HG03095 (cell line): ENCODE measurements around the gene TRAK2.
"Not testable (repeated sequence)": the region's sequence is repeated elsewhere in the genome, so short reads cannot be mapped to it uniquely, and the experiment has no call there.

Experiments
- ATAC-seq: cut with Tn5 transposase; IDR thresholded peaks from one replicate; pipeline ENCODE4 v1.9.1; 2021; ENCODE audit warnings: moderate library complexity; ENCODE audit not compliant: unreplicated experiment

Gene TRAK2

DNA sequence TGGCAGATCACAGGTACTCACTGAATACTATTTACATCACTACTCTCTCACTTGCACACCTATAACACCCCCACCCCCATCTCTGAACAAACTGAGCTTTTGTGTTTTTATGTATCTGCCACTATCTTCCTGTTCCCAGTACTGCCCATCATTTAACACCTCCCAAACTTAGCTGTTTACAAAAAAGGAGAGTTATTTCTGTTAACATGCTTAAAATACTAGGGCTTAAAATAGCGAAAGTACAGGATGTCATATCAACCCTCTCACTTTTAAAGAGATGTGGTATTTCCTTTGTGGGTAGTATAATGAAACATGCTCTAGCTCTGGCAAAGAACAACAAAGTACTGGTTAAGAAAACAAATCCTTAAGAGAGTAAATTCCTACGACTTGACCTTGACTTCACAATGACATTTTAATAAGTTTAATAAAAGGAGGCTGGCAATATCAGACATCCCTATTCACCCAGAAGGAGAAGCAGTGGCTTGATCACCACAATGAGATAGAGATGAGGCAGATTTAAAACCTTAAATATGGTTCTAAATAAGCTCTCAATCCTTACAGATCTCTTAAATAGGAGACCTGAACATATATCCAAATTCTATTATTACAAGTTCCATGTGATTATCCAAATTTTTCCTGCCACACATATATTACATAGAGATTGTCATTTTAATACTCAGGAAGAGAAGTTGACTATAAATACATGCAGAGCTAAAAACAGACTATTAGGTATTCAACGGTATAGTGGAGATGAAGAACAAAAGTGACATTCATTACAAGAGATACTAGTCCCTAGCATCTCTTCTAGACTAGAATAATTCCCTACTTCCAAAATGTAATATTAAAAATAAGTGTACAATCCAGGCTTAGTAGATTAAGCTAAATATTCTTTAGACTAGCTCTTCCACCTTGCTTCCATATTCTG is 36.9 kb downstream of the TRAK2 start:
- ATAC-seq, result peak; percentile 86

DNA sequence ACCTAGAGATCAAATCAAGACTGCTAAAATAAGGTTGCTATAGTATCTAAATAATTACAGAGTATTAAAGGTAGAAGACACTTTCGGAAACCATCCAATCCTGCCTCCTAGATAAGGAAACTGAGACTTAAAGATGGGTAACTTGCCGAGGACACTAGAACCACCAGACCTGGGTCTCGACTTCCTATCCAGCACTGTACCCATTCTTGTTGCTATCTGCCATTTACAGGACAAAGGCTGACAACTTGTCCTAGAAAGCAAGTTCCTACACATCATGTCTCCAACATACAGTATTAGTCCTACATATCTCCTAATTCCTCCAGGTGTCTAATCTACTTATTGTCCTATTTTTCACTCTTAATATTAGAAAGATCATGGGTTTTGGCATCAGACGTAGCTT is 37.7 kb downstream of the TRAK2 start:
- no peak for ATAC-seq

DNA sequence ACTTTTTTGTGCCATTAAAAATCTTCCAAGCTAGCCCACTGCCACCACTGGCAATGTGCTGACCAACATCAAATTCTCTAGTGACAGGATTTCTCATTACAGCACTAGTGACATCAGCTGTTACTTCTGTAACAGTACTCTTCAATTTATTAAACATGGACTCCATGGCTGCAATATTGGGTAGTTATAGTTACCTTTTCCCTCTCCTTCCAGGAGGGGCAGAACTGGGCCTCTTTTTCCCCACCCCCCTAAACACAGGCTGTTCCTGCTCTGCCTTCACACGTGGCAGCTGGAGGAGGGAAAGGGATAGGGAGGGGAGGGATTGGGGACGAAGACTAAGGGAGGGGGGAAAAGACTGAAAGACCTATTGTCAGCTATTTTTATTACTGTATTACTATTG is 38.1 kb downstream of the TRAK2 start:
- ATAC-seq, result no peak

DNA sequence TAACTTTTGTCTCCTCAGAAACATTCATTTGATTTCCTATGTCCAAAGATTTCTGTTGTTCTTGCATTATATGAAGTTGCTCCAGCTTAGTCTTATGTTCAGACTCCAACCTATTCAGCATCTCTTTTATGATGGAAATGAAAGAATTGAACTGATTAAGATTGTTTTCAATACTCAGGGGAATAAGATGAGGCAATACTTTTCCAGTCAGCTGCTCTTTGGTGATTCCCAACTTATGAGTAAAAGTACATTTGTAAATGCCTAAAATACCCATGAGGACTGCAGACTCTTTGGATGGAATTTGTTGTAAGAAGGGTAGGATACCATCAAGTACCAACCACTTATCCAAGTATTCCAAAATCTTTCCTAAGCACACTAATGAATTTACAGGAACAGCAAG is 39.8 kb downstream of the TRAK2 start:
- no peak for ATAC-seq

DNA sequence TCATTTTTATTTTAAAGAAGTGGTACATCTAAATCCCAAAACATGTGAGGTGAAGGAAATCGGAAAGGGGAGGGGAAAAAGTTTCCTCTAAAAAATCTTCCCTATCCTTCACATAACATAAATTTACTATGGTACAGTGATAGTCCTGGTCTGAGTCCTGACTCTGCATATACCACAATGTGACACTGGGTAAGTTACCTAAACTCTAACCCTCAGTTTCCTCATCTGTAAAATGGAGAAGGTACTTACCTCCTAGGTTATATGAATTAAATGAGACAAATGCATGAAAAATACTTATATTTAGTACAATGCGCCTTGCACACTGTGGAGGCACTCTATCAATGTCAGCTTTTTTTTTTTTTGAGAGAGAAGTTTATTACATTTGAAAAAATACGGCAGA is 42.3 kb downstream of the TRAK2 start:
- ATAC-seq, result no peak

DNA sequence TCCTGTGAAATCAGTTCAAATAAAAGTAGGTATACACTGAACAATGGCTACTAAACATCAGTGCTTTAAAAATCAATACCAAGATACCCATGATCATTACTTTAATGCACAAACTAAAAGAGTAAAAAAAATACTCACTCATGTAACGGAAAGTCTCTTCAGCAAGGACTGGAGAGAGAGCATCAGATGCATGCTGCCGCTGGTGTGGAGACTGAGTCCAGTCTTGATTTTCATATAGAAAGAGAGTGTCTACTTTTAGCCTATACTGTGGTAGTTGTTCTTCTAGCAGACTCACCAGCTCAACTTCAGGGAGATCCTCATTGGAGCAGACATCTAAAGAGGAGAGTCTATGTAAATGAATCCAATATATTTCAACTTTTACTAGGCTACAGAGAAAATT is 44.0 kb downstream of the TRAK2 start:
- ATAC-seq, result no peak

DNA sequence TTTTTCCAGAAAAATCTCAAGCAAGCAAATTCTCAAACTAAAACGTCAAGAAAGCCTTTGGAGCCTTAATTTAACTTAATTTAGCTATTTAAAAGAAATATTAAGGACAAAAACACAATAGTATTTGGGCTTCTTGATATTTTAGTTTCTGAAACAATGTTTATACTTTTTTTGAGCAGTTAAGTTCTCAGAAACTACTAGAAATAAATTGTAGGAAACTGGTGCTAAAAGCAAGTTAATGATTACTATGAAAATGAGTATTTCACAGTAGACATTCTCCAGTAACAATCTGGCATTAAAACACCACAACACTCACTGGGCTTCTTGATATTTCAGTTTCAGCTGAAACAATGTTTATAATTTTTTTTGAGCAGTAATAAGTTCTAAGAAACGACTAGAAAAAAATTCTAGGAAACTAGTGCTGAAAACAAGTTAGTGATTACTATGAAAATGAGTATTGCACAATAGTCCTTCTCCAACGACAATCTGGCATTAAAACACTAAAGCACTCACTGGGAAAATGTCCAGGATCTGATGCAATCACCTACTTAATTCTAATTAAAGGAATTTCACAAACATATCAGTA is 45.1 kb downstream of the TRAK2 start:
- ATAC-seq, result no peak

DNA sequence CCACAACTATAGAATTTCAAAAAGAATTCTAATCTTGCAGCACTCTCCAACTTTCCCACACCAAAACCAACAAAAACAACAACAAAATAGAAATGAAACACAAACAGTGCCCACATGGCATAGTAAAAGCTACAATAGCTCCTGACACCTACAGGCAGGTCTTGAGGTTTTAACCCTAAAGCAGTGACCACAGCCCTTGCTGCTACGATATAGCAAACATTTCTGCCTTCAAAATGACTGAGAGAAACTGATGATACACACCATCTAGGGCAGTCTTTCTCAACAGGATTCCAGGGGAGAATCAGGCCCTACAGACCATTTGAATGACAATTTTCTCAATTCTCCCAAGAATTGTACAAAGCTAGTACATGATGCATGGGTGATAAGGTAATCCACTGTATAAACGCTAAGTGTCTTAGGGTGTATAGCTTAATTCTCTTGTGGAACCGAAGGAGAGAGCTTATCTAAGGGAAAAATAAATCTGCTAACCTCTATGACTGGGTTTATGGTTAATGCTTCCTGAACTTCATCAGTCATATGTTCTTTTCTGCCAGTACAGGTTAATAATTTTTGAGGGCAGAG is 46.5 kb downstream of the TRAK2 start:
- no peak for ATAC-seq

DNA sequence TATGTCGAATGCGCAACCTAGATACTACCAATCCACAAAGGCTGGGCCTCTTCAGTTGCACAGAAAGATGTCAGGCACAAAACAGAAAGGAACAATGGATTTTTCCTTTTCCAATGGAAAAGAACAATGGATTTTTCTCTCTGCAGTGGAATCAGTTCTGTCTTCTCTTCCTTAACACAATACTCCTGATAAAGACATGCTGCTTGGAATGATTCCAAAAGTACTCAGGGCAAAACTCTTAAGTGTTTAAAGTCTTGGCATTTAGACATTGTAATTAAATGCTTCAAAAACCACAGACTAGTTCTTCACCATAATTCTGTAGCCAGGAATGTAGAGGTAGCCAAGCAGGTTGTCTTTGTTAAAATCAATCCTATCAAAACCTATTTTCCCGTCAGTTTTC is 47.4 kb downstream of the TRAK2 start:
- ATAC-seq, result no peak

DNA sequence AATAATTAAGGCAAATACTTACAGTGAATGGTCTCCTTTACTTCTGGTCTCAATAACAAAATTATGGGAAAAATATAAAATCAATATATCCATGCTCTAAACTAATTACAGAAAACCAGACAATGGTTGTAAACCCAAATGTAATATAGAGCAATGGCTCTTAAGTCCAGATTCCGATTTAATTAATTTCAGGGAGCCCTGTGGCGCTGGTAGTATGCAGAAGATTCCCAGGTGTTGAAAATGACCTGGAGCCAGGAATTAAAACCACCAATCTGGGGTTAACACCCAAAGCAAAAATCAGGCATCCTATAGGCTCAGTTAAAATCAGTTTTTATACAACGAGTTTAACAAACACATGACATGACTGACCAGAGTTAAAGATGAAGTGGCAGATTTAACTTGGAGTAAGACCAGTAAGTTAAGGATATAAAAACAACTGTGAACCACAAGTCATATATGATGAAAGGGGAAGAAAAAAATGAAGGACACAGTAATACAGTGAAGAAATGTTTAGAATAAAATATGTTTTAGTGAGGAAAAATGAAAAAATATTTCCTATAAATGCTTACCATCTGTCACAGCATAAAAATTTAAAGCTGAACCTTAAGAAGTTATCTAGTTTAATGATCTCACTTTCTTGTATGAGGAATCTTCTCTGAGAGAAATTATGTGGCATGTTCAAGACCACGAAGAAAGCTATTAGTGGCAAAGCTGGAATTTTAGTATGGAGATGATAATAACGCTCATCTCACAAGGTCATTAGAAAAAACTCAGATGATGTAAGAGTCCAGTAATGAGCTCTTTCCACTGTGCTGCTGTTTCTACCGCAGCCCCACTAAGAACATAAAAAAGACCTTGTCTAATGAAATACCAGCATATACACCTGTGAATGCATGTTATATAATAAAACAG is 48.4 kb downstream of the TRAK2 start:
- no peak for ATAC-seq

DNA sequence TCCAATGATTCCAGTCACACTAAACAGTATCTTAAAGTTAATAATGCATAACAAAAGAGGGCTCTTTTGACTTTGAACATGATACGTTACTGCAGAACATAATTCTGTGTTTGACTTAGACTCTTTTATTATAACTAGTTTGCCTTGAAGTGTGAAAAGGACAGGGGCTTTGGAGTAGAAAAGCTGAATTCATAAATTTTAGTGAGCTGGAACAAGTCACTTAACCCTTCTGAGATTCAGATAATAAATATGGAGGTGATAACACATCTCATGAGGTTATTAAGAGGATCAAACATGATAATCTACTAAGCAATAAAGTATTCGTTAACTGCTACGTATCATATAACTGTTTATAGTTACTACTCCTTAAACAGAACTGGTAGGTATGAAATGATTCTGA is 49.4 kb downstream of the TRAK2 start:
- ATAC-seq, result no peak

DNA sequence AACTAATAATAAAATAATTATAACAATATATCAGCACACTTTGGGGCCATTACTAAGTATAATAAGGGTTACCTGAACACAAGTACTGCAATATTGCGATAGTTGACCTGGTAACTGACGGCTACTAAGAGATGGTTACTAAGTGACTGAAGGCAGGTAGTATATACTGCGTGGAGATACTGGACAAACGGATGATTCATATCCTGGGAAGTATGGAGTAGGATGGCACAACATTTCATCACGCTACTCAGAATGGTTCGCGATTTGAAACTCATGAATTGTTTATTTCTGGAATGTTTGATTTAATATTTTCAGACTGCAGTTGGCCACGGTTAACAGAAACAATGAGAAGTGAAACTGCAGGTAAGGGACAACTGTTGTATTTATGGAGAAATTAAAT is 54.7 kb downstream of the TRAK2 start:
- ATAC-seq, result no peak

DNA sequence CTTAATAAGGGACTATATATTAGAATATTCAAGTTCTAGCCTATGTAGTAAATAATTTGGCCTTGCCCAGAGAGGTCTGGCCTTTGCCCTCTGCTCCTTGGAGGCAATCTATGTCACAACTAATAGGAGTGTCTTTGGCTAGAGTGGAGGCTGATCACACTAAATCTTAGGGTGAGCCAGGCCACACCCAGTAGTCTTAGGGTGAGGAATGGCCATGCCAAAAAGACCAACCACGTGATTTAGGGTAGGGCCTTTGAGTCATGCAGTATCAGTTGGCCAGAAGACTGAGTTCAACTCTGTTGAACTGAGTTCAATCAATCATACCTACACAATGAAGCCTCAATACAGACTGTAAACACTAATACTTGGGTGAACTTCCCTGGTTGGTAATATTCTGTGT is 68.1 kb downstream of the TRAK2 start:
- ATAC-seq, result no peak

DNA sequence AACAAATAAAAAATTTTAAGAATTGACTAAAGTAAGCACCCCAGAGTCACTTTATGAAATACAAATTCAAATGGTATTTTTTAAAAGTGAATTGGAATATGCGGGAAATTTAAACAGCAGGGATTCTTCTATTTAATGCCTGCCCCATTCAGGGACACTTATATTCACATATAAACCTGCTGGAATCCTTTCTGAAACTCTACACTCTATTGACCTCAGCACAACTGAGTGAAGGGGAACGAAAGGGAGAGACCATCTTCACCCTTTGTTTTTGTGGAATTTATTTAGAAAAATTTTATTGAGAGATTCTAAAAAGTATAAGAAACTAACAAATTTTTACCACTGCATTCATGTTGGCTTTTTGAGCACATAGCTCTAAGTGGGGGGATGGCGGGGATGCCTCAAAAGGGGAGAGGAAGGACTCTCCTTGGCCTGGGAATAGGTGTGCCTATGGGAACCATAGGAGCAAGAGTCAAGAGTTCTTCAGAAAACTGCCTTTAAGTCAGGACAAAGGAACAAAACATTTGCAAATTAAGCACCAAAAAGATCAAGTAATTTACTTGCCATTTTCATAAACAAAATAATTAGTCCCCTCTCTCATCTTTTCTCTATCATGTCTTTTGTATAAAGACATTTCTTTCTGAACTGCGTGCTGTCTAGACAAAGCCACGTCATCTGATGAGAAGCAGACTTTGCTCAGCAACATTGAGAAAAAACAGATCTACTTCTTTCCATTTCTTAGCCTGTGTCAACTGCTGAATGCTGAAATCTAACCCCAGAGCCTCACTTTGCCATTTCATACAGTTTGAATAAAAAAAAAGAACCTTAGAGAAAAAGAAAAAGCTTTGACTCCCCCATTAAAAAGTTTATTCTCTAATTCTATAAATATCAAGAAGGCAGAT is 72.5 kb downstream of the TRAK2 start:
- no peak for ATAC-seq

DNA sequence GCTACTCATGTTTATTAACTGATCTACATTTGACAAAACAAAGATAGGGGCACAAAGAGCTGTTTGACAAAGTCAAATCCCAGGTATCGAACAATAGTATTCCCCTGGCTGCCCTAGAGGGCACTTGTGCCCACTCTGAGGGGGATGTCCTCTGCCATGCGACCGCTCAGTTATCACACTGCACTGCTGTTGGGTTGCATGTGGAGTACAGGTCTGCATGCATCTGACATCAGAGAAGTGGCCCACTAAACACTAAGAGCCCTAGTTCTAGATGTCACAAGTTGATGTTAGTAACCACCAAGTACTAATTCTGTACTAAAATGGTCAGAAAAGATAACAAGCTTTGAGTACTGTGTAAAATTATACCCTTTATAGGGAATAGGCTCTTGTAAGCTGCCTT is 74.0 kb downstream of the TRAK2 start:
- ATAC-seq, result no peak

DNA sequence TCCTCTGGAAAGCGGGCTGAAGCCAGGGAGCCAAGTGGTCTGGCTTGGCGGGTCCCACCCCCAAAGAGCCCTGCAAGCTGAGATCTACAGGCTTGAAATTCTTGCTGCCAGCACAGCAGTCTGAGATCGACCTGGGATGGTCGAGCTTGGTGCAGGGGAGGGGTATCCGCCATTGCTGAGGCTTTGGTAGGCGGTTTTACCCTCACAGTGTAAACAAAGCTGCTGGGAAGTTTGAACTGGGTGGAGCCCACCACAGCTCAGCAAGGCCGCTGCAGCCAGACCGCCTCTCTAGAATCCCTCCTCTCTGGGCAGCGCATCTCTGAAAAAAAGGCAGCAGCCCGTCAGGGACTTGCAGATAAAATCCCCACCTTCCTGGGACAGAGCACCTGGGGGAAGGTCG is 81.5 kb downstream of the TRAK2 start:
- no peak for ATAC-seq

DNA sequence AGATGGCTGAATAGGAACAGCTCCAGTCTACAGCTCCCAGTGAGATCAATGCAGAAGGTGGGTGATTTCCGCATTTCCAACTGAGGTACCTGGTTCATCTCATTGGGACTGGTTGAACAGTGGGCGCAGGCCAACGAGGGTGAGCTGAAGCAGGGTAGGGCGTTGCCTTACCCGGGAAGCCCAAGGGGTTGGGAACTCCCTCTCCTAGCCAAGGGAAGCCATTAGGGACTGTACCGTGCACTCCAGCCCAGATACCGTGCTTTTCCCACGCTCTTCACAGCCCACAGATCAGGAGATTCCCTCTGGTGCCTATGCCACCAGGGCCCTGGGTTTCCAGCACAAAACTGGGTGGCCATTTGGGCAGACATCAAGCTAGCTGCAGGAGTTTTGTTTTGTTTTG is 81.9 kb downstream of the TRAK2 start:
- not testable (repeated sequence) for ATAC-seq

DNA sequence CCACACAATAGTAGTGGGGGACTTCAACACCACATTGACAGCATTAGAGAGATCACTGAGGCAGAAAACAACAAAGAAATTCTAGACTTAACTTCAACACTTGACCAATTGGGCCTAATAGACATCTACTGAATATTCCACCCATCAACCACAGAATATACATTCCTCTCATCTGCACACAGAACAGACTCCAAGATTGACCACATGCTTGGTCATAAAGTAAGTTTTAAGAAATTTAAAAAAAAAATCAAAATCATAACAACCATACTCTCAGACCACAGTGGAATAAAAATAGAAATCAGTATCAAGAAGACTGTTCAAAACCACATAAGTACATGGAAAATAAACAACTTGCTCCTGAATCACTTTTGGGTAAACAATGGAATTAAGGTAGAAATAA is 85.1 kb downstream of the TRAK2 start:
- ATAC-seq, result no peak

DNA sequence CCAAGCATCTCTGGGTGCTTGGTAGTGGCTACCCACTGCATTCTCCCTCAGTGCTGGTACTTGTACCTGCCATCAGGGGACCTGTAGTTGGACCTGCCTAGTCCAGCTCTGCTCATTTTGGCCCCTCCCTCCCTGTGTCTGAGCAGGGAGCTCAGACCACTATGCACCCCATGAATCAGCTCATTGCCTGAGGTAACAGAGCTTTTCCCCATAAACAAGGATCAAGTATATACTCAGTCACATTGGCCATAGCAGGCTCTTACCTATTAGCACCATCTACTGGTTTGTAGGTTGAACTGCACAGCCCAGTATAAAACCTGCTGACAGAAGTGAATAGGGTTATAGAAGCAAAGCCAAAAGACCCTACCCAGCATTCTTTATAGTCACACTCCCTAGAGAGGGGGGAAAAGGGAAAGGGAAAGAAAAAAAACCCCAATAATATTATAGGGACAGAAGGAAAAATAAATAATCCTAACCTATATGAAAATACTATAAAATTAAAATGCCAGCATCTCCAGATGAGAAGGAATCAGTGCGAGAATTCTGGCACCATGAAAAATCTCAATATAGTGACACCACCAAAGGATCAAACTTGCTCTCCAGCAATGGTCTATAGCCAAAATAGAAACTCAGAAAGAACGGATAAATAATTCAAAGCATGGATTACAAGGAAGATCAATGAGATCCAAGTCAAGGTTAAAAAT is 87.2 kb downstream of the TRAK2 start:
- peak; percentile 73 for ATAC-seq

DNA sequence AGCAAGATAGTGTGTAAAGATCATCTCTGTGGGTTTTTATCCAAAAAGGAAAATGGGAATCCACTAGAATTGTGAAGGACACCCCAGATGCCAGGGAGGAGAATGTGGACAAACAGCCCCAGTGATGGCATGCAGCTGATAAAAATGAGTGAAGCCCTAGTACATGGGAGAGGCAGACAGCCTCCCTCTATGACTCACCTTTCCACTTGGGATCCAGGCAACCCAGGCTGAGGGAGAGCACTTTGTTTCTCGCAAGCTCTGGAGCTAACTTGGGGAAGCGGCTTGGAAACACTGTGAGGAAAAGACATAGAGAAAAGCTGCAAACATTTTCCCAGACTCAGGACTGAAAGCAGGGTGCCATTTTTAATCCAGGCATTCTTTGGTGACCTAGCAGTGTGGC is 88.9 kb downstream of the TRAK2 start:
- ATAC-seq, result no peak
